DOHH2 (cell line): ENCODE measurements around the gene TRAPPC2L.

Experiments
- EZH2phosphoT487 ChIP-seq: fragments of 200-600 bp; sonication (generic); IDR thresholded peaks from 2 replicates; pipeline ENCODE4 v1.6.1; 2017; ENCODE audit warnings: borderline replicate concordance, mild to moderate bottlenecking, antibody characterized with exemption, low read length, moderate library complexity, mixed read lengths
- TF ChIP-seq, protein P1 (sequence below): fragments of 200-600 bp; sonication (generic); IDR thresholded peaks from one replicate; pipeline ENCODE4 v1.5.1; 2014; ENCODE audit warnings: antibody characterized with exemption, mild to moderate bottlenecking, low read depth, low read length; ENCODE audit not compliant: poor library complexity, severe bottlenecking

DNA sequence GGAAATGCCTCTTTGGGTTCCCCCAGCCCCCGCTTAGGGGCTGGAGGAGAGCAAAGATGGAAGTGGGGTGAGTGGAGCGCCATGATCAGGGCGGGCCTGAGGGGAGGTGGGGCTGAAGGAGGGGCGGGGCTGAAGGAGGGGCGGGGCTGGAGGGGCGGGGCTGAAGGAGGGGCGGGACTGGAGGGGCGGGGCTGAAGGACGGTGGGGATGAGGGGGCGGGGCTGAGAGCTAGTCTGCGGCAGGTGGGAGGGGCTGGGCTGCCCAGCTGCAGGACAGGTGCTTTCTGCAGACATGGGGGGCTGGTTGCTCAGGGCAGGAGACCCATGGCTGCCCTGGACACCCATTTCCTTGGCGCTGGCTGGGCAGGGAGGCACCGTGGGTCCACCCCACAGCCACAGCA, 48.6 kb downstream of the TRAPPC2L start:
- TF ChIP-seq, protein P1, sequence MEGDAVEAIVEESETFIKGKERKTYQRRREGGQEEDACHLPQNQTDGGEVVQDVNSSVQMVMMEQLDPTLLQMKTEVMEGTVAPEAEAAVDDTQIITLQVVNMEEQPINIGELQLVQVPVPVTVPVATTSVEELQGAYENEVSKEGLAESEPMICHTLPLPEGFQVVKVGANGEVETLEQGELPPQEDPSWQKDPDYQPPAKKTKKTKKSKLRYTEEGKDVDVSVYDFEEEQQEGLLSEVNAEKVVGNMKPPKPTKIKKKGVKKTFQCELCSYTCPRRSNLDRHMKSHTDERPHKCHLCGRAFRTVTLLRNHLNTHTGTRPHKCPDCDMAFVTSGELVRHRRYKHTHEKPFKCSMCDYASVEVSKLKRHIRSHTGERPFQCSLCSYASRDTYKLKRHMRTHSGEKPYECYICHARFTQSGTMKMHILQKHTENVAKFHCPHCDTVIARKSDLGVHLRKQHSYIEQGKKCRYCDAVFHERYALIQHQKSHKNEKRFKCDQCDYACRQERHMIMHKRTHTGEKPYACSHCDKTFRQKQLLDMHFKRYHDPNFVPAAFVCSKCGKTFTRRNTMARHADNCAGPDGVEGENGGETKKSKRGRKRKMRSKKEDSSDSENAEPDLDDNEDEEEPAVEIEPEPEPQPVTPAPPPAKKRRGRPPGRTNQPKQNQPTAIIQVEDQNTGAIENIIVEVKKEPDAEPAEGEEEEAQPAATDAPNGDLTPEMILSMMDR = no peak
- TF ChIP-seq EZH2phosphoT487 = no peak
